NCI-H345 treated with DMSO at 0.1 percent for 48 hours (cell line): ENCODE results near the gene BORCS5.

Experiments used
- DNase-seq: peaks from one replicate; lab custom pipeline; 2025; ENCODE audit not compliant: unreplicated experiment; lab: John Stamatoyannopoulos, UW

BORCS5 gene

GRCh38 chr12:12510551-12510950 is 153.7 kb downstream of the BORCS5 start:
- no peak for DNase-seq

GRCh38 chr12:12511021-12511783 is 154.3 kb downstream of the BORCS5 start:
- no peak for DNase-seq

GRCh38 chr12:12511895-12512711 is 155.2 kb downstream of the BORCS5 start:
- no peak for DNase-seq

- DNase-seq: no peak
These were observed 156.6 kb downstream of the BORCS5 start for GRCh38 chr12:12513416-12514006.

GRCh38 chr12:12518464-12518845 is 161.6 kb downstream of the BORCS5 start:
- DNase-seq: no peak

- no peak for DNase-seq
These were observed 162.0 kb downstream of the BORCS5 start for GRCh38 chr12:12518919-12519318.
